Measurements from ENCODE around the gene UBE3B.

- no peak for TF ChIP-seq CTCF (IDR thresholded peaks at IDR 0.05; ENCODE audit: insufficient read depth, low read length)
- no peak for TF ChIP-seq POLR2AphosphoS5 (IDR thresholded peaks at IDR 0.05; ENCODE audit: low read depth)
- TF ChIP-seq REST (IDR thresholded peaks at IDR 0.05; ENCODE audit: insufficient replicate concordance, low read depth): no peak
Observed at GRCh38 chr12:109493938-109494337, 16.5 kb downstream of the UBE3B start.
